Ovary (tissue), 3 donors: ENCODE data around the gene TEN1.

ENCODE experiments used
- CTCF ChIP-seq, 3 donors: fragments of 450-650 bp in 2 of 3; fragments of 200-600 bp in 1 of 3; IDR thresholded peaks; one replicate each; pipeline versions ENCODE4 v1.5.1 to v1.8.0; 2016 to 2022; ENCODE audit warnings: antibody characterized with exemption in 3 of 3, mild to moderate bottlenecking in 1 of 3
- EP300 ChIP-seq: sonication (generic); formaldehyde crosslinking; IDR thresholded peaks from one replicate; pipeline ENCODE4 v1.6.1; 2017; ENCODE audit warnings: antibody characterized with exemption
- POLR2A ChIP-seq: fragments of 450-650 bp; IDR thresholded peaks from one replicate; pipeline ENCODE4 v1.6.1; 2017; ENCODE audit warnings: antibody characterized with exemption, mild to moderate bottlenecking, moderate library complexity
- donor health status: DM: no; HTN: no; CAD: no.

- no peak for TF ChIP-seq CTCF (IDR thresholded peaks at IDR 0.05)
- no peak for TF ChIP-seq POLR2A
- no peak for TF ChIP-seq EP300
These were observed 39.8 kb downstream of the TEN1 start for GRCh38 chr17:76018801-76019200.
